Activated T-cell treated with anti-CD3 and anti-CD28 coated beads for 1 hour (primary cell): ENCODE data around the gene TPPP.
"Not testable (repeated sequence)": the region's sequence is repeated elsewhere in the genome, so short reads cannot be mapped to it uniquely, and the experiment has no call there.

Source experiments
- DNase-seq: peaks from one replicate; pipeline ENCODE4 v3.0.0-alpha.2; 2020; ENCODE audit warnings: low read depth

Gene TPPP

GRCh38 chr5:692529-693041, 567 bp downstream of the TPPP start:
- not testable (repeated sequence) for DNase-seq

- no peak for DNase-seq
Measured at GRCh38 chr5:691817-692528, 1.2 kb downstream of the TPPP start.

- DNase-seq = not testable (repeated sequence)
Measured at GRCh38 chr5:691049-691448, 2.1 kb downstream of the TPPP start.

GRCh38 chr5:690293-690692, 2.9 kb downstream of the TPPP start:
- not testable (repeated sequence) for DNase-seq

GRCh38 chr5:688348-689010, 4.7 kb downstream of the TPPP start:
- not testable (repeated sequence) for DNase-seq

- DNase-seq = not testable (repeated sequence)
Measured at GRCh38 chr5:686936-687335, 6.2 kb downstream of the TPPP start.

- DNase-seq = not testable (repeated sequence)
Measured at GRCh38 chr5:686172-686523, 7.0 kb downstream of the TPPP start.

GRCh38 chr5:685262-686171, 7.6 kb downstream of the TPPP start:
- DNase-seq = no peak

GRCh38 chr5:684751-685216, 8.4 kb downstream of the TPPP start:
- DNase-seq = no peak

- no peak for DNase-seq
Measured at GRCh38 chr5:683551-684481, 9.3 kb downstream of the TPPP start.

GRCh38 chr5:682651-683358, 10.3 kb downstream of the TPPP start:
- DNase-seq = not testable (repeated sequence)

- DNase-seq = not testable (repeated sequence)
Measured at GRCh38 chr5:682216-682615, 10.9 kb downstream of the TPPP start.

GRCh38 chr5:681317-682191, 11.6 kb downstream of the TPPP start:
- DNase-seq = not testable (repeated sequence)

- not testable (repeated sequence) for DNase-seq
Measured at GRCh38 chr5:680836-681235, 12.3 kb downstream of the TPPP start.

GRCh38 chr5:680118-680795, 12.9 kb downstream of the TPPP start:
- DNase-seq = not testable (repeated sequence)

GRCh38 chr5:679166-679895, 13.8 kb downstream of the TPPP start:
- DNase-seq = not testable (repeated sequence)

- DNase-seq = not testable (repeated sequence)
Measured at GRCh38 chr5:678521-678920, 14.6 kb downstream of the TPPP start.
